ENCODE measurements around the gene TRAPPC14. TPM values are rescaled to one million over a fixed set of nuclear protein-coding genes. Genes with fewer than 3 reads are reported as not detected.
"Not testable (repeated sequence)": the region's sequence is repeated elsewhere in the genome, so short reads cannot be mapped to it uniquely, and the experiment has no call there.

Gene TRAPPC14
- total RNA-seq, 1 donor: 8.0 TPM

DNA sequence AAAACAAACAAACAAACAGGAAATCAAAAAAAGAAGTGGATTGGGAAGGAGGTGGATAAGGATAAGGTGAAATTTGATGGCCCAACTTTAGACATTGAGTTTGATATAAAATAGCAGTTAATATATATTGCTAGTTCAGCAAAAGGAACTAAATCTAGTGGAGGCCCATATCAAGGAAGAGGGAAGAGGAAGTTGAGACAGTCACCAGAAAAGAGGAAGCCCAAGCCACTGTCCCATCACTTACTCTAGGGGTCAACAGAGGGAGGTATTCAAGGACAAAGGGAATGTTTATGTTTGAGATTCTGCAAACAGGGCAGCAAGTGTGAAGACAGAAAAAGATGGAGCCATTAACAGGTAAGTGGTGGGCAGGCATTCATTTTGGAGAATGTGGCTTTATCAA lies 6.1 kb downstream of the TRAPPC14 start:
- H3K79me2 ChIP-seq (ENCODE audit: insufficient read depth, low read length): peaks cover 62% of the 10 kb centered on the region
- TF ChIP-seq, protein P1, sequence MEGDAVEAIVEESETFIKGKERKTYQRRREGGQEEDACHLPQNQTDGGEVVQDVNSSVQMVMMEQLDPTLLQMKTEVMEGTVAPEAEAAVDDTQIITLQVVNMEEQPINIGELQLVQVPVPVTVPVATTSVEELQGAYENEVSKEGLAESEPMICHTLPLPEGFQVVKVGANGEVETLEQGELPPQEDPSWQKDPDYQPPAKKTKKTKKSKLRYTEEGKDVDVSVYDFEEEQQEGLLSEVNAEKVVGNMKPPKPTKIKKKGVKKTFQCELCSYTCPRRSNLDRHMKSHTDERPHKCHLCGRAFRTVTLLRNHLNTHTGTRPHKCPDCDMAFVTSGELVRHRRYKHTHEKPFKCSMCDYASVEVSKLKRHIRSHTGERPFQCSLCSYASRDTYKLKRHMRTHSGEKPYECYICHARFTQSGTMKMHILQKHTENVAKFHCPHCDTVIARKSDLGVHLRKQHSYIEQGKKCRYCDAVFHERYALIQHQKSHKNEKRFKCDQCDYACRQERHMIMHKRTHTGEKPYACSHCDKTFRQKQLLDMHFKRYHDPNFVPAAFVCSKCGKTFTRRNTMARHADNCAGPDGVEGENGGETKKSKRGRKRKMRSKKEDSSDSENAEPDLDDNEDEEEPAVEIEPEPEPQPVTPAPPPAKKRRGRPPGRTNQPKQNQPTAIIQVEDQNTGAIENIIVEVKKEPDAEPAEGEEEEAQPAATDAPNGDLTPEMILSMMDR (IDR thresholded peaks at IDR 0.05; ENCODE audit: extremely low read depth, low read depth, low read length): no peak
- H3K9me3 ChIP-seq (ENCODE audit: low read depth, low read length): no peaks in the 10 kb centered on the region
- H4K20me1 ChIP-seq (ENCODE audit: insufficient read depth, low read length): peaks cover 24% of the 10 kb centered on the region
- no peak overlapping the region for H3K4me2 ChIP-seq (ENCODE audit: insufficient read depth, low read length)
- H2AFZ ChIP-seq (ENCODE audit: low read length): no peak overlapping the region
- H3K4me1 ChIP-seq (ENCODE audit: insufficient read depth, low read length): peaks cover 15% of the 10 kb centered on the region
- no peaks in the 10 kb centered on the region for H3K27me3 ChIP-seq (ENCODE audit: insufficient read depth, low read length)
- H3K4me3 ChIP-seq (ENCODE audit: insufficient read depth, low read length): no peak overlapping the region
- peak; percentile 49 for DNase-seq (ENCODE audit: insufficient read length, low spot score, missing footprints)
- peaks cover 37% of the 10 kb centered on the region for H3K36me3 ChIP-seq (ENCODE audit: insufficient read depth, low read length)
- no peak overlapping the region for H3K27ac ChIP-seq (ENCODE audit: low read depth, low read length)

DNA sequence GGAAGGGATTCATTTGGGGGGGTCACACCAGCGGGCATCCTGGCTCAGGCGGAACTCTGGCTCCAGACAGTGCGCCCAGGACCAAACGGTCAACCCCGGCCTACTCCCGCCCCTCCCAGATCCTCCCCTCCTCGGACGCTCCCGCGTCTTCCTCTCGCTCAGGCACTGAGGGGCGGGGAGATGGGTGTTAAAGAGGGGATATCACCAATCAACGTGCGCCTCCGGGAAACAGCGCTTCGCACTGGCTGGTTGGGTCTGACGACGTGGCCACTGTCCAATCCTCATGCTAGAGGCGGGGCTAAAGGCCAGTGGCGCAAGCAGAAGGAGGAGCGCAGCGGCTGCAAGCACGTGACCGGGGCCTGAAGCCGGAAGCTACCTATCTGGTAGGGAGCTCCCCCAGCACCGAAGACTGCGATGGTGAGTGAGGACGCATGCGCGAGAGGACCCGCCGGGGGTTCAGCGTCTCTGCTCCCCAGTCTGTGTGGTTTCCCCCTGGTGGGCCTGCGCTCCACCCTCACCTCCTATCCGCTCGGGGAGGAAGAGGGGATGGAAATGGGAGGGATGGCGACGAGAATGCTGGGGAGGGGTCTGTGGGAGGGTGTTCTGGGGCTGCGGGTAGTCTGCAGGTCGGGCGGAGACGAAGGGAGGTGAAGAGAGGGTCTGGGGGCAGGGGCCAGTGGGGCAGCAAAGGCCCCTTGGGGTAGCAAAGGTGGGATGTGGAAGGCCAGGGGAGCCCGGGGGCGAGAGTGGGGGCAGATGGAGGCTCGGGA lies 9.8 kb downstream of the TRAPPC14 start, which contains the start of gene LAMTOR4:
TSS of gene LAMTOR4 (plus strand) at position 360 of the 770 bp plus-strand sequence. CDS start at position 415, 55 bp downstream.
- H3K4me1 ChIP-seq (ENCODE audit: insufficient read depth, low read length): peaks cover 9% of the 10 kb centered on the region
- peaks cover 38% of the 10 kb centered on the region for H3K79me2 ChIP-seq (ENCODE audit: insufficient read depth, low read length)
- peak within 1 kb of the TSS; percentile 90 for H3K4me2 ChIP-seq (ENCODE audit: insufficient read depth, low read length)
- H3K27ac ChIP-seq (ENCODE audit: low read depth, low read length): peak within 1 kb of the TSS; percentile 81
- H2AFZ ChIP-seq (ENCODE audit: low read length): peak within 1 kb of the TSS; percentile 98
- H3K27me3 ChIP-seq (ENCODE audit: insufficient read depth, low read length): no peaks in the 10 kb centered on the region
- peak; percentile 98 for DNase-seq (ENCODE audit: insufficient read length, low spot score, missing footprints)
- H4K20me1 ChIP-seq (ENCODE audit: insufficient read depth, low read length): peaks cover 3% of the 10 kb centered on the region
- H3K36me3 ChIP-seq (ENCODE audit: insufficient read depth, low read length): peaks cover 11% of the 10 kb centered on the region
- H3K9me3 ChIP-seq (ENCODE audit: low read depth, low read length): no peaks in the 10 kb centered on the region
- H3K4me3 ChIP-seq (ENCODE audit: insufficient read depth, low read length): peak within 1 kb of the TSS; percentile 100
- TF ChIP-seq, protein P1 (IDR thresholded peaks at IDR 0.05; ENCODE audit: extremely low read depth, low read depth, low read length): no peak

DNA sequence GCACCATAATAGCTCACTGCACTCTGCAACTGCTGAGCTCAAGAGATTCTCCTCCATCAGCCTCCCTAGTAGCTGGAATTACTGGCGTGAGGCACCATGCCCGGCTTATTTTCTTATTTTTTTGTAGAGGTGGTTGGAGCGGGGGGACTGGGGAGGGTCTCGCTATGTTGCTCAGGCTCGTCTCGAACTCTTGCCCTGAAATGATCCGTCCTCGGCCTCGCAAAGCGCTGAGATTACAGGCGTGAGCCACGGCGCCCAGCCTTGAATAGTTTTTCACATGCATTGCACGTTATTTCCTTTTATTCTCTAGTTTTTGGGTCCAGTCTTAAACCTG lies 10.3 kb downstream of the TRAPPC14 start:
- TF ChIP-seq, protein P1 (IDR thresholded peaks at IDR 0.05; ENCODE audit: extremely low read depth, low read depth, low read length): no peak
- DNase-seq (ENCODE audit: insufficient read length, low spot score, missing footprints): no peak
- no peaks in the 10 kb centered on the region for H4K20me1 ChIP-seq (ENCODE audit: insufficient read depth, low read length)
- H3K4me3 ChIP-seq (ENCODE audit: insufficient read depth, low read length): peak overlapping the region; percentile 100
- peak overlapping the region; percentile 77 for H2AFZ ChIP-seq (ENCODE audit: low read length)
- no peaks in the 10 kb centered on the region for H3K9me3 ChIP-seq (ENCODE audit: low read depth, low read length)
- peaks cover 35% of the 10 kb centered on the region for H3K79me2 ChIP-seq (ENCODE audit: insufficient read depth, low read length)
- H3K4me2 ChIP-seq (ENCODE audit: insufficient read depth, low read length): peak overlapping the region; percentile 90
- H3K4me1 ChIP-seq (ENCODE audit: insufficient read depth, low read length): peaks cover 9% of the 10 kb centered on the region
- no peak overlapping the region for H3K27ac ChIP-seq (ENCODE audit: low read depth, low read length)
- H3K36me3 ChIP-seq (ENCODE audit: insufficient read depth, low read length): peaks cover 9% of the 10 kb centered on the region
- H3K27me3 ChIP-seq (ENCODE audit: insufficient read depth, low read length): no peaks in the 10 kb centered on the region

DNA sequence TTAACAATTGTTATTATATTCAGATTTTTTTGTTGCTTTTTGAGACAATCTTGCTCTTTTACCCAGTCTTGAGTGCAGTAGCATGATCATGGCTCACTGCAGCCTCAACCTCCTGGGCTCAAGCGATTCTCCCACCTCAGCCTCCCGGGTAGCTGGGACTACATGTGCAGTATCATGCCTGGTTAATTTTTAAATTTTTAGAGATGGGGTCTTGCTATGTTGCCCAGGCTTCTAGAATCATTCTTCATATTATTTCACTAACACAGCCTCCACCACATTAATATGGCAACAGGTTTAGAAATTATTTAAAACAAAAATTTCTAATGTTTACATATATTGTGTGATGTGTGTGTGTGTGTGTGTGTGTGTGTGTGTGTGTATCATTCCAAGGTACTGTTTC lies 11.2 kb downstream of the TRAPPC14 start:
- H3K27me3 ChIP-seq (ENCODE audit: insufficient read depth, low read length): no peaks in the 10 kb centered on the region
- no peaks in the 10 kb centered on the region for H4K20me1 ChIP-seq (ENCODE audit: insufficient read depth, low read length)
- H3K79me2 ChIP-seq (ENCODE audit: insufficient read depth, low read length): peaks cover 28% of the 10 kb centered on the region
- TF ChIP-seq, protein P1 (IDR thresholded peaks at IDR 0.05; ENCODE audit: extremely low read depth, low read depth, low read length): no peak
- no peak overlapping the region for H3K4me2 ChIP-seq (ENCODE audit: insufficient read depth, low read length)
- H3K9me3 ChIP-seq (ENCODE audit: low read depth, low read length): no peaks in the 10 kb centered on the region
- DNase-seq (ENCODE audit: insufficient read length, low spot score, missing footprints): no peak
- peaks cover under 1% of the 10 kb centered on the region for H3K36me3 ChIP-seq (ENCODE audit: insufficient read depth, low read length)
- peaks cover 9% of the 10 kb centered on the region for H3K4me1 ChIP-seq (ENCODE audit: insufficient read depth, low read length)
- no peak overlapping the region for H3K4me3 ChIP-seq (ENCODE audit: insufficient read depth, low read length)
- no peak overlapping the region for H3K27ac ChIP-seq (ENCODE audit: low read depth, low read length)
- no peak overlapping the region for H2AFZ ChIP-seq (ENCODE audit: low read length)

DNA sequence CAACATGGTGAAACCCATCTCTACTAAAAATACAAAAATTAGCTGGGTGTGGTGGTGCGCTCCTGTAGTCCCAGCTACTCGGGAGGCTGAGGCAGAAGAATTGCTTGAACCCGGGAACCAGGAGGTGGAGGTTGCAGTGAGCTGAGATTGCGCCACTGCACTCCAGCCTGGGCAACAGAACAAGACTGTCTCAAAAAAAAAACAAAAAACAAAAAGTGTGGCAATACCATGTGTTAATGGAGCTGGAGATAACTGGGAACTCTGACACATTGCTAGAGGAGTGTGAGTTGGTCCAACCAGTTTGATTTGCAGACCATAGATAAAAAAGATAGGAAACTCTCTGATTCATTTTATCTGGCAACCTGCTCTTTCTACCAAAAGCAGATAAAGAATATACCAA lies 12.2 kb downstream of the TRAPPC14 start:
- not testable (repeated sequence) for H3K36me3 ChIP-seq (ENCODE audit: insufficient read depth, low read length); H3K27me3 ChIP-seq (ENCODE audit: insufficient read depth, low read length); H2AFZ ChIP-seq (ENCODE audit: low read length); H4K20me1 ChIP-seq (ENCODE audit: insufficient read depth, low read length); H3K4me1 ChIP-seq (ENCODE audit: insufficient read depth, low read length); H3K4me2 ChIP-seq (ENCODE audit: insufficient read depth, low read length); H3K4me3 ChIP-seq (ENCODE audit: insufficient read depth, low read length); H3K9me3 ChIP-seq (ENCODE audit: low read depth, low read length); H3K27ac ChIP-seq (ENCODE audit: low read depth, low read length)
- peaks cover 25% of the 10 kb centered on the region for H3K79me2 ChIP-seq (ENCODE audit: insufficient read depth, low read length)
- peak; percentile 65 for DNase-seq (ENCODE audit: insufficient read length, low spot score, missing footprints)

Measured in osteoblast (primary cell).